GM18519 (cell line): Measurements from ENCODE around the gene PEG3.
"Not testable (repeated sequence)": the region's sequence is repeated elsewhere in the genome, so short reads cannot be mapped to it uniquely, and the experiment has no call there.

ENCODE experiments used
- ATAC-seq: cut with Tn5 transposase; IDR thresholded peaks from one replicate; pipeline ENCODE4 v1.9.1; 2021; ENCODE audit warnings: mild to moderate bottlenecking, moderate library complexity; ENCODE audit not compliant: unreplicated experiment, low FRiP score

Gene PEG3

DNA sequence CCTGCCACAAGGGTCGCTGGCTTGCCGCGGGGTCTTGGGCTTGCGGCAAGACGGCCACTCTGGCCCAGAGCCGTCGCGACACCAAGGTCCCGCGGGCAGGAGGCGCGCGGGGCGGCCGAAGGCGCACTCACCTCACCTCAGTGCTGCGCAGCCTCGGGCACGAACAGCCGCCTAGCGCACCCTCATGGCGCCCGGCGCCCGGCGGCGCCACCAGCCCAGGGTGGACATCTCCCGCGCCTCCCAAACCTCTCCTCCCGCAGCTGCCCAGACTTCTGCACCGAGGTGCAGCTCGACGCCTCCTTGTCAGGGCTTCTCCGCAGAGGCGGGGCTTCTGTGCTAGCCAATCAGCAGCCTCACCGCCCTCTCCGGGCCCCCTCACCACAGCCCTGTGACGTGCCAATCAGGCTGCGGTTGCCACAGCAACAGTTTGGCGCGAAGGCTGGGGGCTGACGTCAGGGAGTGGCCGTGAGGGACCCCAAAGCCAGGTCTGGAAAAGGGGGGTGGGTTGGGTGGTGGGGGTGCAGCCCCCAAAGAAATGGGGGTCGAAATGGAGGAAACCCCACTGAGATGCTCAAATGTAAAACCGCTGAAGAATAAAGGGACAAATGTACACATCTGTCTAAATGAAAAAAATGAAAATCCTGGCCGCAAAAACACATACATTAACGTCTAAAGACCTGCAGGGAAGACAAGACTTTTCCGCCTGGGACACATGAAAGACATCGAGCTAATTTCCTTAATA is at the start of gene PEG3, which contains the start of gene ZIM2:
TSS of gene PEG3 (minus strand) at position 276 of the 742 bp plus-strand sequence. CDS start 16,071 bp downstream, outside the sequence.
TSS of gene ZIM2 (minus strand) at position 276 of the 742 bp plus-strand sequence. CDS start 16,449 bp downstream, outside the sequence.
- no peak for ATAC-seq

DNA sequence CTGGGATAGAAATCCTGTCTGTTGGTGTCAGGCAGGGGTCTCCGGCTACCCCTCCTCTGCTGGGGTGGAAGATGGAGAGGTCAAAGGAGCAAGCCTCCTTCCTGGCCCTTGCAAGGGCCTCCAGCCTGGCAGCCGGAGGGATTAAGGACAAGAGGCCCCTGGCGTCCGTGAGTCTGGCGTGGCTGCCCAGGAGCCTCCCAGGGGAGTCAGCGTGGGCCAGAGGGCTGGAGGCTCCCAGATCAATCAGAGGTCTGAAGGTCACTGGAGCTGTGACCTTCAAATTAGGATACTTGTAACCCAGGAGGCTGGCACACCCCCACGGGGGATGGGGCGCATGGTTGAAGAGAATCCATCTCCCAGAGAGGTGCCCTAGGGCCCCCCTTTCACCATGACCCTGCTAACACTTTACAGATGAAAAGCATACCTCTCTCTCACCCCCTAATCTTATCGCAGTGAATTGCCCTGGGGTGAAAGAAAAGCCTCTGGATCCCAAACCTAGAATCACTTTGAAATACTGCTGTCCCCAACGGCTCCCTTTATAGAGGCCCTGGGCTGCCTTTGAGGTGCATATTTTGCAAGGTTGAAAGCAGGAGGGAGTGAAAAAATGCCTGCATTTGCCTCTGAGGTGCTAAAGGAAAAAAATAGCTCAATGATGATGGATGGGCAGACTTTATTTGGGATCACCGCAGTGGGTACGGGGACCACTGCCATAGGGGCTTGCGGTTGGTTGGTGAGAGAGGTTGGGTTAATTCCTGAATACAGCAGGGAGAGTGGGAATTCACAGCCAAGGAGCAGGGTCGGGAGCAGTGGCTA is 44.9 kb upstream of the PEG3 start:
- ATAC-seq: no peak

DNA sequence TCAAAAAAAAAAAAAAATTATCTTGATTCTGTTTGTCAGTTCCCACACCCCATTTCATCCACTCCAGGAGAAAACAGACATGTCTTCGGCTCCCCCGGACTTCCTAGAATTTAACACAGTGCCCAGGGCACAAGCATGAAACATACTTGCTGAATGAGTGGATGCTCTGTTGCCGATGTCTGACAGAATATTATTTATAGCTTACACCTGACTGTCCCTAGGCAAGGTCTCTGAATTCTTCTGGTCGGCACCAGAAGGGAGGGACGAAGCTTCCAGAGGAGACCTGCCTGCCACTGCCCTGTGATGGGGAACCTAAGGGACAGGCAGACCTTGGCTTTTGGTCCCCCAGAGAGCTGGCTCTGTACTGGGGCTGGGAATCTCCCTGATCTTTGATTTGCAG is 43.9 kb upstream of the PEG3 start:
- ATAC-seq: no peak

DNA sequence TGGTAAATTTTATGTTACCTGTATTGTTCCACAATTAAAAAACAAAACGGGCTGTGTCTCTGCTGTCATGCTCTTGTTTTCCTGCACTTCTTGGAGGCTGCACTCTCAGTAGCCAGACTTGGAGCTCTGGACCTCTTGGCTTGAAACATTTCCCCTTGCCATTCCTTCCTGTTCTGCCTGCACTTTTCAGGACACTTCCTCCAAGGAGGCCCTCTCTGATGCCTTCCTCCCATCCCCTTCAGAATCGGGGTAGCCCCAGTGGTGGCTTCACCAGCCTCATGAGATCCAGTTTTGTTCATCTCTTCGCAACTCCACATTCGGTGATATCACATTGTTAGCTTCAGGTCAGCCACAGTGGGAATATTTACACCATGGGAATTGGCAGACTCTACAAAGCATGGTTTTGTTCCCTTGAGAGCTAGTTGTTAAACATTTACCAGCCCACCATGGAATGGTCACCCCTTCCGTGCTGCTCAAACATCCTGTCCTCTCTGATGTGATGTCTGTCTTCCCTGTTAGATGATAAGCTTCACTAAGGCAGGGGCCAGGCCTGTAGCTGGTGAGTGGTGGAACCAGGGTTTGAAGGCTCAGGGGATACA is 40.2 kb upstream of the PEG3 start:
- no peak for ATAC-seq

DNA sequence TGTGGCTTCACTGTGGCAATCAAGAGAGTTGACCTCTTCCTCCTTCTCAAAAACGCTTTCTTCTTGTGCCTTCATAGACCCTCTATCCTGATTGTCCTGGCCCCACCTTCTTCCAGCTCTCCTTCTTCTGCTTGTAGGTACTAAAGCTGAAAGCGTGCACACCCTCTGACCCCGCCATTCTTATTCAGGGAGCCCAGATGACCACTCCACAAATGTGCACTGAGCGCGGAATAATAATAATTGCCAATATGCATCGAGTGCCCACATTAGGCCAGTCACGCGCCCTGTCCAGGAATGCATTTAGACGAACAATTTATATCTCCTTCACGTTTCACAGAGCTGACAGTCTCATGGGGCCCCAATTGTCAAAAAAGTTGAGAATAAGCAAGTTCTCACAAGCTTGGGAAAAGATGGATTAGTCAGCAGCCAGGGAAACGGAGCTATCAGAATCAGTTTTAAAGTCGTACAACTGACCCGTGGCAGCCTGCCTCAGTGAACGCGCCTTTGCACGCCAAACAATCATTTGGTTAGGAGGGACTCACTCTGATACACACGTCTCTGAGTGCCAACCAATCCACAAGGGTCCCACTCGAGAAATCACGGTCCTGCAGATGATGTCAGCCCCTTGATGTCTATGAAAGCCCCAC is 36.7 kb upstream of the PEG3 start:
- no peak for ATAC-seq

DNA sequence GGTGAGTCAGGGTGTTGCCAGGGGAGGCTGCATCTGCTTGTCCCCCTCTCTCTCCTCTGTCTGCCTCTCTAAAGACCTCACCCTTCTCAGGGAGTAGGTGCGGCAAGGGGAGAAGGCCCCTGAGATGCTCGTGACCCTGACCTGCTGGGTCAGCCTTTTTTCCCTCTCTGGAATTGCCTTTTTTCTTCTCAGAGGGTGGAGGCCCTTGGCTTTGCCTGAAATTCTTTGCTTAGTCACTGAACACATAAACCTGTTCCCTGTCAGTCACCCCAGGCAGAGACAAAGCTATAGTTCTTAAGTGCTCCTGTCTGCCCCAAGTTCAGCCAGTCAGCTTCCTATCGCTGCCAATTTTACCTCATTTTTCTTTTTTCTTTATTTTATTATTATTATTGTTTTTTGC is 35.2 kb upstream of the PEG3 start:
- ATAC-seq: no peak

DNA sequence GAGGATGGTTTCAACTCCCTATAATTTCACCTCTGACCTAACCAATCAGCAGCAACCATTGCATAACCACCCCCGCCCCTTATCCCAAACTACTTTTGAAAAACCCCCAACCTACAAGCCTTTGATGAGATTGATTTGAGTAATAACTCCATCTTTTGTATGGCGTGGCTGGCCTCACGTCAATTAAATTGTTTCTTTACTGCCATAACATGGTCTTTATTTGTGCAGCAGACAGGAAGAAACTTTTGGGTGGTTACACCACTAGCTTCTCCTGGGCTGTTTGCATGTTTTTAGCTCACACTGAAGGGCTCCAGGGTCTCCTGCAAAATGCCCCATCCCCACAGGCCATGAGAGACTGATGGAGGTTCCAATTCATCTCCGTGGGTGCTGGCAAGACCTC is 34.0 kb upstream of the PEG3 start:
- no peak for ATAC-seq

DNA sequence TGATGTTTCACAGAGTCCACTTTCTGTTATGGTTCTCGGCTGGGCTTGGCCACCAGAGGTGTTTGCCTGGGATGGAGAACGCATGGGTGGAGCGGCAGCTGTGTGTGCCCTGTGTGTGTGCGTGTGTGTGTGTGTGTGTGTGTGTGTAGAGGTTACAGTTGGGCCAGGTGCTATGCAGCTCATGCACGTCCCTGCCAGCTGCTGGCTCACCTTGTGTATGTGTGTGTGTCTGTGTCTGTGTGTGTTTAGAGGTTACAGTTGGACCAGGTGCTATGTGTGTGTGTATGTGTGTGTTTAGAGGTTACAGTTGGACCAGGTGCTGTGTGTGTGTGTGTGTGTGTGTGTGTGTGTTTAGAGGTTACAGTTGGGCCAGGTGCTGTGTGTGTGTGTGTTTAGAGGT is 33.0 kb upstream of the PEG3 start:
- no peak for ATAC-seq

DNA sequence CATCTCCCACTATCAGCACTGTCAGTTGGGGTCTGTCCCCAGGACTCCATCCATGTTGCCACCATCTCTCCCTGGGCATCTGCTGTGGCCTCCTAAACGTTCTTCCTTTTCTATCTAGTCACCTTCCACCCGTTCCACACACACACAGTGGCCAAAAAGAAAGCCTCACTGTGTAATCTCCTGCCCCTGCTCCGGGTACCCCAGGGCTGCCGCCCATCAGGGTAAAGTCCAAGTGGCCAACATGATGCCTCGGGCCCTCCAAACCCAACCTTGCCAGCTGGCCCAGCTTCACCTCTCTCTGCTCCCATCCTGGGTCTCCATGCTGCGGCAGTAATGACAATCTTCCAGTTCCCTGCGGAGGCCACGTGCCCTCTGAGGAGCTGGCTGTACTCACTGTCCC is 29.4 kb upstream of the PEG3 start:
- ATAC-seq: no peak

DNA sequence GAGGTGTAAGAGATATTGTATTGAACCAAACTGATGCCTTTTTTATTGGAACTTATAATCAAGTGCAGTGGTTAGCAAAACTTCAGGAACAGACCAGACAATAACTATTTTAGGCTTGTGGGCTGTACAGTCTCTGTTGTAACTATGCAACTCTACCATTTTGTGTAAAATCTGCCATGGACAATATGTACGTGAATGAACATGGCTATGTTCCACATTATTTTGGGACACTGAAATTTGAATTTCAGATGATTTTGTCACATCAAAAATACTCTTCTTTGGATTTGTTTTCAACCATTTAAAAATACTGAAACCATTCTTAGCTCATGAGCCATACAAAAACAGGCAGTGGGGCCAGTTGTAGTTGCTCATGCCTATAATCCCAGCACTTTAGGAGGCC is 27.9 kb upstream of the PEG3 start:
- ATAC-seq: no peak

DNA sequence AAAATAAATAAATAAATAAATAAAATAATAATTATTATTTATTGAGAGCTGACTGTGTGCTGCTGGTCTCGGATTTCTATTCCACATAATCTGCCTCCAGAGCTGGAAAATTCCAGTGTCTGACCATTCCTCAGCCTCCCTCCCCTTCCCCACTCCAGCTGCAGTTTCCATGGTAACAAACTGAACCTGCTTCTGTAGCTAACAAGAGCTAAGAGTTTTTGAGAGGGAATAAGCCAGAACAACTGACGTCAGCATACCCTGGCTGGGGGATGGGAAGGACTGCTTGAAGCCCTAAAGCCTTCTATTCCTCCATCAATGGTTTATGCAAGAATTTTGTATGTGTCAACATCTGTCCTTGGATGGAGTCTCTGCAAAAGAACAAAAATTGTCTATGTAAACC is 26.0 kb upstream of the PEG3 start:
- no peak for ATAC-seq

DNA sequence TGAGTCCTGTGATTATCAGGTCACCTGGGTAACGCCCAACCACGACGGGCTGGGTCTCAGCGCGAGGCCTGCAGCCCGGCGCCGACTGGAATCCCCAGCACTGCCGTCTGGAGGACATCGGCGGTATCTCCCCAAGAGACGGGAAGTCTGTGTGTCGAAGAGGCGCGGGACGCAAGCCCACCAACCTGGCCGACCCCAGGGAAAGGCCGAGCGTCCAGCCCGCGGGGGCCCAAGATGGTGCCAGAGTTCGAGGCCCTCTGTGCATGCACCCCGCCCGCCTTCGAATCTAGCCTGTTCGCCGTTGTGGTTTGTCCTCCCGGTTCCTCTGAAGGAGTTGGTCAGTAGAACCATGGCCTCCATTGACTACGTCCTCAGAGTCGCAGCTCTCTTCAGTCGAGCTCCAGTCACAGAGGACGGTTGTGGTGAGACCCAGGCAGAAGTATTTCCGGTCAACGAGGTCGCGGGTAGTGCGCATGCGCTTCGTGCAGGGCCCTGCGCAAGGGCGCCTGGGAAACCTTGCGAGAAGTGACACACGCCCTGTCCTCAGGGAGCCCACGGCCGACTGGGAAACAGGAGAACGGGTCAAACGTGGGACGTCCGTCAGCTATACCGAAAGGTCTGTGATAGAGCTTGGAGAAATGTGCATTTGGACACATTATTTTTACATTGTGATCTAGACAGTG is 24.1 kb upstream of the PEG3 start:
- ATAC-seq: no peak

DNA sequence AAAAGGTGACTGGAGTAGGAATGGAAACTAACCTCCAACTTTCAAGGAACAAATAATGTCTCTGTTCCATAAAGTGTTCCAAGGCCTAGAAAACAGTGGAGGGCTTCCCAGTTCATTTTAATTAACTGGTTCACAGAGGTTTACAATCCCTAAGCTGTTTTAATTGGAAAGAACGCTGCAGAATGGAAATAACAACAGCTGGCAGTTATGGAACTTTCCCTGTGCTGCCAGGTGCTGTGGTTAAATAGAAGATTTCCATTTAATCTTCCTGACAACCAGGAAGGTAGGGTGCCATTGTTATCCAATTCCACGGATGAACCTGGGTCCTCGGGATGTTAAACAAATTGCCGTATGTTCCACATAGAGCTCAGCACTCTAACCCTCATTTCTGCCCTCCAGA is 22.2 kb upstream of the PEG3 start:
- ATAC-seq: no peak

DNA sequence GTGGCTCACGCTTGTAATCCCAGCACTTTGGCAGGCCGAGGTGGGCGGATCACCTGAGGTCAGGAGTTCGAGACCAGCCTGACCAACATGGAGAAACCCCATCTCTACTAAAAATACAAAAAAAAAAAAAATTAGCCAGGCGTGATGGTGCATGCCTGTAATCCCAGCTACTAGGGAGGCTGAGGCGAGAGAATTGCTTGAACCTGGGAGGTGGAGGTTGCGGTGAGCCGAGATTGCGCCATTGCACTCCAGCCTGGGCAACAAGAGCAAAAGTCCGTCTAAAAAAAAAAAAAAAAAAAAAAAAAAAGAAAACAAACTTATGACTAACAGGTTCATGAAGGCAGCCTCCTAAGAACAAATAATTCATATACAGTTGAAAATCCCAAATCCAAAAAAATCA is 19.9 kb upstream of the PEG3 start:
- not testable (repeated sequence) for ATAC-seq

DNA sequence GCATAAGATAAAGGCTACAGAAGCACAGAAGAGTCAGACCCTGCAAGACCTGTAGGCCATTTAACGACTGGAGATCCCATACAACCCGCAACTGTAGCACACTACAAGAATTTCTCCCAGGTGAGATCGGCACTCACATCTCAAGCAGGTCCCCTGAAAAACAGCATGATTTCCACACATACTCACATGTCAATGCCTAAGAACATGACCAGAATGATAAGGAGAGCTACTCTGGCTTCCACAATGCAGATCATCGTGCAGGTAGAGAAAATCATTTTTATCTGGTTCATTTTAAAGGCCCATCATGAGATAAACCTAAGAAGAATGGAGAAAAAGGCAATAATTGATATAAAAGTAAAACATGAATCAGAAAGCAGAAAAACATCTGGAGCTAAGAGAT is 17.5 kb upstream of the PEG3 start:
- ATAC-seq: no peak

DNA sequence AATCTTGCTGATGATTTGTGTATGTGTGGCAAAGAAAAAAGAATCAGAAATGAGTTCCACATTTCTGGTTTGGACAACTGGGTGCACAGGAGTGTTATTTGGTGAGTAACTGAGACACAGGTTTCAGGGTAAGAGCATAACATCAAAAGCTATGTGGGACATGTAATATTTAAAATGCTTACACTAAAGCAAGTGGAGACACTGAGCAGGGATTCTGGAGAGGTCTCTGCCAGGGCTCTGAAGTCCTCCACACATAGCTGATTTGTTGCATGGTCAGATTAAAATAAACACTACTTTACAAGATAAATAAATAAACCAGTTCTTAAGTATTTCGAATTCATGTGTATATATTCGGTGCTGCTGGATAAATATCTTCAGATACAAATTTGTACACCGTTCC is 16.3 kb upstream of the PEG3 start:
- ATAC-seq: no peak

DNA sequence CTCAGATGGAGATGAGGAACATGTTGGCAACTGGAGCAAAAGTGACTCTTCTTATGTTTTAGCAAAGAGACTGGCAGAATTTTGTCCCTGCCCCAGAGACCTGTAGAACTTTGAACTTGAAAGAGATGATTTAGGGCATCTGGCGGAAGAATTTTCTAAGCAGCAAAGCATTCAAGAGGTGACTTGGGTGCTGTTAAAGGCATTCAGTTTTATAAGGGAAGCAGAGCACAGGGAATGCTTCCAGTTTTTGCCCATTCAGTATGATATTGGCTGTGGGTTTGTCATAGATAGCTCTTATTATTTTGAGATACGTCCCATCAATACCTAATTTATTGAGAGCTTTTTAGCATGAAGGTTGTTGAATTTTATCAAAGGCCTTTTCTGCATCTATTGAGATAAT is 11.8 kb upstream of the PEG3 start:
- not testable (repeated sequence) for ATAC-seq

DNA sequence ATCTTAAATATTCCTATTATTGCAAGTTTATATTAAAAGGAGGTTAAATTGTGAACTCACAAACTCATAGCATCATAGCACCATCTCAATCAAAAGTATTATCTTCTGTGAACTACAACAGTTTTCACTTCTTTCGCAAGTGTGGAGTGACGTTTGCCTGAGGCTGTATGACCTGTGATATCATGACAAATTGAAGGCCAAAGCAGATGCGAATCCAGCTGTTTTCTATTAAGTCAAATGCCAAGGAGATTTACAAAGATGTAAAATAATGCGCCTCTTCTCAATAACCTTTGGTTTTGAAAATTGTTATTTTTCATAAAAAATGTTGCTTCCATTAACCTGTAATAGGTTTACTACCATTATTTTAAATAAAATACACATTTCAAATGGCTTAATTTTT is 7.6 kb upstream of the PEG3 start:
- no peak for ATAC-seq

DNA sequence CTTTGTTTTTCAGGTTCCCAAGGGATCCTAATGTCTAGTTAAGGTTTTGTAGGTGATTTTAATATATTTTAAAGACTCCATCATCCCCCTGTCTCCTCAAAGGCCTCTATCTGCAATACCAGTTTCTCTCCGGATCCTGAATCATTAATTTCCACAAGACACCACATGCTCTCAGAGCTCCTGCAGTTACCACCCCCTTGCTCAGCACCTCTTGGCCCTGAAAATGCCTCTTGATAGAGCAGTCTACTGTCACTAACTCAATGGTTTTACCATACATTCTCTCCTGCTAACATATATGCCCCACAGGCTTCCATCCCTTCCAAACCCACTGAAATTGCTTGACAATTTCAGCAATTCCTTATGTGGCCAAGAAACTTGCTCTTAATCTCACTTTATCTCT is 1.9 kb upstream of the PEG3 start:
- no peak for ATAC-seq

DNA sequence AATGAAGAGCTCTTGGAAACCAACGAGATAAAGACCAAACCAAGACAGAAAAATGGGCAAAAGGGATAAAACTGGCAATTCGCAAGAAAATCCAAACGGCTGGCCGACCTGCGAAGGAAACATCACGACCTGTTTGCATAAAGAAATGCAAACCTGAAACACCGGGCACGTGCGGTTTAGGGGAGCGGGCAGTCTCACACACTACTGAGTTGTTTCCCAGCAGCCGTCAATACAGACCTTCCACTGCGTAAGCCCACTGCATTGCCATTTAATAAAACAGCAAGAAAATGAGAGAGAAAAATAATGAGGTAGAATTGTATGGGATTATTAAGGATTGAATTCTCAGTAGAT is 642 bp upstream of the PEG3 start:
- ATAC-seq: no peak
